HG02798 (cell line): Measurements from ENCODE around the gene ENTPD3.

Source experiments
- ATAC-seq: cut with Tn5 transposase; IDR thresholded peaks from one replicate; pipeline ENCODE4 v1.9.1; 2021; ENCODE audit warnings: mild to moderate bottlenecking; ENCODE audit not compliant: unreplicated experiment, poor library complexity

The ENTPD3 gene

DNA sequence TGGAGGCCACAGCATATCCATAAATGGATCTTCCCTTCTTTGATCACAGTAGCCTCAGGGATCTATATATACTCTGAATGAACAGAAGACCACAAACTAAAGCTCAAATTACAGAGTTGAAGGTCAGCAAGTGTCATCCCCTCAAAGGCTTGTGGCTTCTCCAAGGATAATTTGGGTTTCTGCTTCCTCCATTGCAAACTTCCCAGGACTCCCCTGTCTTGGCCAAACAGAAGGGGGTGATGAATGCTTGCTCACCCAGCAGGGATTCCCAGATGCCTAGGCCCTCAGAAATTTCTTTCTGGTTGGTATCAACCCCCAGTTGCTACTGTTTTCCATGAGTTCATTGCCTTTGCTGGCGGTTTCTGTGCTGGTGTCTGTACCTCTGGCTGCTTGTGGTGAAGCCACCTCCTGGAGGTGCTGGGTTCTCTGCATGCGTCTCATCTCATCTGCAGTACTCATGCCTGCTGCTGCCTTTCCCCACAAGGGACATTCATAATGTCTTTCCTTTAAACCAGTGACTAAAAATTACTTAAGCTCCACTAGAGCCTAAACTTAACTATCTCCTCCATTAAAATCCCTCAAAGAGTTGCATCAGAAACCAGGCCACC is 17.7 kb downstream of the ENTPD3 start:
- no peak for ATAC-seq

DNA sequence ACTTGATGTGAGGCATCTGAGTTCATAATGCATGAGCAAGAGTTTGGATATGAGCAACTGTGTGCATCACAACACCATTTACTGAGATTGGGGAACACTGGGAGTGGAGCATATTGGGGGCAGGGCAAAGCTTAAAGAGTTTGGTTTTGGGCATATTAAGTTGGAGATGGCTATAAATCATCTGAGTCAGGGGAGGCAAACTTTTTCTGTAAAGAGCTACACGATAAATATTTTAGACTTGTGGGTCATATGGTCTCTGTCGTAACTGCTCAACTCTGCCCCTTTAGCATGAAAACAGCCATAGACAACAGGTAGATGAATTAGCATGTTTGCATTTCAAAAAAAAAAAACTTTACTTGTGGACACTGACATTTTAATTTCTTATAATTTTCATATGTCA is 20.0 kb downstream of the ENTPD3 start:
- no peak for ATAC-seq

DNA sequence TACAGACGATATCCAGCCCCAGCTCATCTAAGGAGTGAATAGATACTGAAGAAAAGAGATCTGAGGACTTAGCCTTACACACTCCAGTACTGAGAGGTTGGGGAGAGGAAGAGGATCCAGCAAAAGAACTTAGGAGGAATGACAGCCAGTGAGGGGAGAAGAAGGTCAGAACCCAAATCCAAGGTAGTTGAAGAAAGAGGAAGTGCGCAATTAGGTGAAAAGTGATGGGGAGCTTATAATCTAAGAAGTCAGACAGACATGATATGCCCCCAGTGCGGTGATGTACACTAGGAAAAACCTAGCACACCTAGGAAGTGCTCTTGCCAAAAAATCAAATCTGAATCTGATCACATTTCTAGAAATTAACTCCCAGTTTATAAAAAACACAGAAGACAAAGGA is 20.6 kb downstream of the ENTPD3 start:
- no peak for ATAC-seq

DNA sequence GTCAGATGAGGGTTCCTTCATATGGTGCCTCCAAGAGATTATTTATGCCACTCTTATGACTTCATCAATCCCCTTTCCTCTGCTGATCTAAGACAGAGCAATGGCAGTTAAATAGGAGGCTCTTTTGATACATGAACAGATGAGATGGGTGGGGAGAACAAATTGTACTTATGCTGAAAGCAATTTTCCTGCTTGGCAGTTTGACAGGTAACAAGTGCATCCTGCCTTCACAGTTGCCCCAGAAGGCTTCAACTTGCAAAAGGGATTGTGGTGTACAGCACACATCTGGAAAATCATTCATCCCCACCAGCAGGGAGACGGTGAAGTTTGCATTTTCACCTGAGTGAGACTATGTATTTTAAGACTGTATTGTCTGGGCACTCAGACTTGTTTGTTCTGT is 27.3 kb downstream of the ENTPD3 start:
- ATAC-seq: no peak

DNA sequence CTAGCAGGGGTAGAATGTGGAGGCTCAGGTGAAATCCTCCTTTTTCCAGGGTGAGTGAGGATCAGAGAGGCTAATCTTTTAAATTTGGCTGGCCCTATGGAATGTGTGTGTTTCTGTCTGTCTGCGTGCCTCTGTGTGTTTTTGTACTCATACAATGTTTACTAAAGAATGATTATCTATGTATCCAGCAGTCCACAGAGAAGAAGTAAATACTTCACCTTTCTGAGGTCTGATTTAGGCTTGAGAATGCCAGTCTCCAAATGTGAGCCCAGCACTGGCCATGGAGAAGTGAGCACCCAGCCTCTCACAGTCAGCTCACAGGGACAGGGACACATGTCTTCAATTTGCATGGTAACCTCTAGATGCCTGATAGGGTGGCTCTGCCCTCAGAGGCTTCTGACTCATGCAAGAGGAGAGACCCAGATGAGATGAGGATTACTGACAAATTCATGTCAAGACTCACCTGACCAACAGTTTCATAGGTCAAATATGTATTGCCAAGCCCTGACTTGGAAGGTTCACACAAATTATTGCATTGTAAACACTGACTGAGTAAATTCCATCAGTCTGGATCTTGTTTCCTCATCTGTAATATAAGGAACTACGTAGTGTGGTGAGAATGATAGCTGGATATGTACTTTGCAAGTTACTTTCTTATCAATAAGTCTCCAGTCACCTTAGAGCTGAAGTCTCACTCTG is 31.0 kb downstream of the ENTPD3 start:
- no peak for ATAC-seq

DNA sequence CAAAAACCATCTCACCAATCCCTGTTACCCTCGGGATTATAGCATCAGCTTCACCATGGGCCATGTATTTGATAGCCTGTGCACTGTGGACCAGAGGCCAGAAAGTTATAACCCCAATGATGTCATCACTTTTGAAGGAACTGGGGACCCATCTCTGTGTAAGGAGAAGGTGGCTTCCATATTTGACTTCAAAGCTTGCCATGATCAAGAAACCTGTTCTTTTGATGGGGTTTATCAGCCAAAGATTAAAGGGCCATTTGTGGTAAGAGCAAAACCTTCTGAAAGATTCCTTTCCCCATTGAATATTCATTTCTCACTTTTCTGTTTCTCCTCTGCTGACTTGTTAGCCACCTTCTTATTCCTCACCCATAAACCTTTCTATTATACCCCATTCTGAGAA is 35.9 kb downstream of the ENTPD3 start:
- ATAC-seq: no peak

DNA sequence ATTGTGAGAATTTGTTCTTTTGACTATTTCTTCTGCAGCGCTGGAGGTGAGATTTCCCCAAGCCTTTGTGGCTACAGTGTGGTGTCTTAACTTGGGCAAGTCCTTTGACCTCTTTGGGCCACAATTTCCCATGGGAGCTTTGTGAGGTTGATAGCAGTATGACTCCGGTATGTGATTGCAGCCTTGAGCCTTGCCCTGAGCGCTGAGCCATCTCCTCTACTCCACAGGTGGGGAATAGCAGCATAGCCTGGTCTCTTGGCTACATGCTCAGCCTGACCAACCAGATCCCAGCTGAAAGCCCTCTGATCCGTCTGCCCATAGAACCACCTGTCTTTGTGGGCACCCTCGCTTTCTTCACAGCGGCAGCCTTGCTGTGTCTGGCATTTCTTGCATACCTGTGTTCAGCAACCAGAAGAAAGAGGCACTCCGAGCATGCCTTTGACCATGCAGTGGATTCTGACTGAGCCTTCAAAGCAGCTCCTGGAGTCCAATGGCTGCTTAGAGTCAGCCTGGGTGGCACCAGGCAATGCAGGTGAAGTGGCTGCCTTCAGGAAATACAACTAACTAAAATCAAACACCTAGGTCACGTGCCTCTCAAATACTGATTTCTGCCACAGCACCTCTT is 40.2 kb downstream of the ENTPD3 start:
- ATAC-seq: no peak

DNA sequence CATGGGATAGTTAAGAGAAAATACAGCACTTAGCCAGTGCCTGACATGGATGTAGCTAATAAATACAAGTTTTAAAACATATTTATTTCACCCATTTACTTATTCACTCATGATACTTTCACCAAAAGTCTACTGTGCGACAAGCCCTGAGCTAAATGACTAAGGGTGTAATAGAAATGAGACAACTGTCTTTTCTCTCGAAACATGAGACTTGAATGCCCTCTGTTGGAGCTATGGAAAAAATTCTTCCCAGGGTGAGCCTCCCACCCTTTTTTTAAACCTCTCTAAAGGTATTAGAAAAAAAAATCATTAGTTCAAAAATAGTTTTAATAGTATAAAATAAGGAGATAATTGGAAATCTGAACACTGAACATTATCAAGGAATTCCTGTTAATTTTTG is 45.8 kb downstream of the ENTPD3 start:
- no peak for ATAC-seq

DNA sequence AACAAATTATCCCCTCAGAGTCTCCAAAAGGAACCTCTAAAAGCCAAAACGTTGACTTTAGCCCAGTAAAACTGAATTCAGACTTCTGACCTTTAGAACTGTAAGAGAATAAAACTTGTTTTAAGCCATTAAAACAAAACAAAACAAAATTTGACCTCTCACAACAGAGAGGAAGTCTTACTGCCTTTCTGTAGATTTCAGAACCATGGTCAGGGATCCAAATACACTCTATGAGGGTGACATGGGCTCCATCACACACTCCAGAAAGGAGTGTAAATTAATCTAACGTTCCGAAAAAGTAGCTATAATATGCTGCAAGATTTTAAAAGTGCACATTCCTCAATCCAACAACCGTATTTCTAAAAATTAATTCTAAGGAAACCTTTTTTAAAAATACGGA is 50.9 kb downstream of the ENTPD3 start:
- no peak for ATAC-seq

DNA sequence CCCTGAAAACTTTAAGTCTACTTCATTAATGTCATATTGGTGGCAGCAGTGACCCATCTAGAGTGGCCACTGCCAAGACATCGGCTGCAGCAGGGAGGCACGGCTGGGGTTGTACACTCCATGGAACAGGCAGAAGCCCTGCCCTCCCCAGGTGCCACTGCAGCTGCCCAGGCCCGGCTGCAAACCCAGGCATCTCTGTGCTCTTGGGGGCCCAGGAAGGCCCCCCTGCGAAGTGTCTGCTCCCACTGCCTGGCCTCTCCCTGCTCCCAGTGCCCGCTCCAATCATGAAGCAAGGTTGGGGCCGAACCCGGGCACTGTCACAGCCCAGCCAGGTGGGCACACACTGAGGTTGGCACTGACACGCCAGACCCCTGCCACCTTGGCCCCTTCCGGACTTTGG is 58.1 kb downstream of the ENTPD3 start:
- no peak for ATAC-seq

DNA sequence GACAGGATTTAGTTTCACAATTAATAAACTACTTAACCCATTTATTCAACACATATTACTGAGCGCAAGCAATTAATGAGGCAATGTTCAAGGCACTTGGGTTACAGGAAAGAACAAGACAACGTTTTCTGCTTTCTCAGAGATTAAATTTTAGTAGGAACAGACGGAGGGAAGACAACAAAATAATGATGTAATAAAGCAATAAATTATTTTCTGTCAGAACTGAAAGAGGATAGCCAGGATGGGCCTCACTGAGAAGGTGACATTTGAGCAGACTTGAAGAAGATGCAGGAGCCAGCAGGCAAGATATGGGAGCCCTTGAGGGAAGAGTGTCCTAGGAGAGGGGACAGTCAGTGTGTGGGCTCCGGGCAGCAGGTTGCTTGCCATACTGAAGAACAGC is 58.9 kb downstream of the ENTPD3 start:
- no peak for ATAC-seq

DNA sequence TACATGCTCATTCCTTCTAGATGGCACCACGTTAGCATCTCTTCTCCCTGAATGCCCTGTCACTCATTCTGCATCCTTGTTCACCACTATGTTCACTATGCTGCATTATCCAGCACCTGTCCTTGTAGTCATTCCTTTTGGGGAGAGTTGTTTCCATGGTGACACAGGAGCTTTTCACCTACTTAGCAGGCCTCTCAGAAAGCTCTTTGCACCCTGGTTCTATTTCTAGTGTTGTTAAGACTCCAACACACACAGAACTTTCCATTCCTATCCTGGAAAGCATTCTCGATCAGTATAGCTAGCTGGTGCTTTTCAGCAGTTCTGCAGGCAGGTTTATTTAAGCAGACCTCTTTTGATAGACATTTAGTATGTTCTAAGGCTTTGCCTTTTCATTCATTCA is 63.5 kb downstream of the ENTPD3 start:
- no peak for ATAC-seq

DNA sequence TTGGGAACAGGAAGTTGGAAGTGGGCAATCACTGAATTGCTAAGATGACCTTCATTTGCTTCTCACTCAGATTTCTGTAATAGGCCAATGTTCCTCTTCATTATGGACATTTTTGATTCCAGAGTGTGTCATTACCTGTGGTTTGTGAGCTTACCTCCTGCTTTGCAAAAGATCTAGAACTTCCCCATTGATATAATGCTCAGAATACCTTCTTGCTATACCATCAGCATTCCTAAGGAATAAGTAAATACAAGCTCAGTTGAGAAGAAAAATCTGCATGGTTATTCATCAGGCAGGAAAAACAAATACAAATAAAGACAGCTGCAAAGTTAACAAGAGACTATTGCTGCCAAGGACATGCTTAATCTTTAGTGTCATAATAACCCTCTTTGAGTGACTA is 64.6 kb downstream of the ENTPD3 start:
- ATAC-seq: no peak

DNA sequence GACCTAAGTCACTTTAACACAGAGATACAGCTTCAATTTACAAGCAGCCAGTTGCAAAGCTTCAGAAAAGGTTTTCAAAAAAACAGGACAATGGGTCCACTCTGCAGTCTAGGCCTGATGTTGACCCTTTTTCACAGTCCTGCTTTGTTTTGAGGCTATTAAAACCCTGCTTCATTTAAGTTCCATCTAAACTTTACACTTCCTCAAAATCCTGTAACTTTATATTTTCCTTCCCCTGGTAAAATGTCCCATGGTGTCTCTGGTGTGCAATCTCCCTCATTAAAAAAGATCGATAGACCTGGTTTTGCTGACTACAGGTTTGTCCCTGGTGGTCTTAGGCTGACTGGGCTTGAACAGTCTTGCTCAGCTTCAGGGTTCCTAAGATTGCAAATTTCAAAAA is 65.1 kb downstream of the ENTPD3 start:
- ATAC-seq: no peak

DNA sequence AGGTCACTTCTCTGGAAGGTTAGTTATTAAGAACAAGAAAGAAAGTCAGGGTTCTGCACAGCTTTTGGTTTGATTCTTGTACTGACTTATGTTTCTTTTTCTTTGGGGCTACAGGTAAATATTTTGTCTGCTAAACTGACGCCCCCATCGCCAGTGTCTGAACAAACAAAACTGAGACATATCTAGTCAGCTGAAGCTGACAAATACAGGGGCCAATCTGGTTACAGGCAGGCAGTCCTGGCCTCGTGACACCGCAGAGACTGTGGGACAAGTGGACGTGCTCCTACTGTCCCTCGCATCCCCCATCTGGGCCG is 65.5 kb downstream of the ENTPD3 start:
- no peak for ATAC-seq

DNA sequence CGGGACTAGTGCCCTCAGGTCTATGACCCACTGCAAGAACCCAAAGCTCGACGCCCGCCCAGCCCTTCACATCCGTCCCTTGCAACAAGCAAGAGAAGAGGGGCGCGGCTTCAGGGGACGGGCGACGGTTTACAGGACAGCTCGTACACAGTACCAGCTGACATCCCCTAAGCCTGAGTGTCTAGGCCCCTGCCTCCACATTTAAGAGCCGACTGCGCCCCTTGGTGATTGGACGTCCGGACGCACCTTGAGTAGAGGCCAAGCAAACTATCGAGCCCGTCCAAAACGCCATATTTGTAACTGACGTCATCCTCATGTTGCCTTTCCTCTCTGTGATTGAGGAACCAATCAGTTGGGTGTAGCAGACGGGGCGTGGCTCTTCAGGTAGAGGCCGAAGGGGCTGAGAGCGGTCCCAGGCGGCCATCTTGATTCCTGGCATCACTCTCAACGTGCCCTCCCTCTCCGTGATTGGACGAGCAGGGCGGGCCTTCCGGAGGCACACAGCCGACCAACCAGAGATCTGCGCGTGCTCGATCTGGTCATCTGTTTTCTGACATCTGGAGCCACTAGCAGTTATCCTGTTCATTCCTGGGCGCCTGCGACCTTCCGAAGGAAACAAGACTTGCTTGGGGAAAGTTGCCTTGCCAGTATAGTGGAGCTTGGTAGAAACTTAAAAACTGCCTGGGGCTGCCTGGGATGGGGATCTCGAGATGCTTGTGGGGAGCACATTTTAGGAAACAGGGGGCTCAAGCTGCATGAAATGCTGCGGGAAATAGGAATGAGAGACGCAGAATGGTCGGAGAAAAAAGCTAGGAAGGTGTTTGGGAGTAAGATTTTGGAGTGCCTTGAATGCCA is 66.1 kb downstream of the ENTPD3 start:
- ATAC-seq: peak; percentile 96

DNA sequence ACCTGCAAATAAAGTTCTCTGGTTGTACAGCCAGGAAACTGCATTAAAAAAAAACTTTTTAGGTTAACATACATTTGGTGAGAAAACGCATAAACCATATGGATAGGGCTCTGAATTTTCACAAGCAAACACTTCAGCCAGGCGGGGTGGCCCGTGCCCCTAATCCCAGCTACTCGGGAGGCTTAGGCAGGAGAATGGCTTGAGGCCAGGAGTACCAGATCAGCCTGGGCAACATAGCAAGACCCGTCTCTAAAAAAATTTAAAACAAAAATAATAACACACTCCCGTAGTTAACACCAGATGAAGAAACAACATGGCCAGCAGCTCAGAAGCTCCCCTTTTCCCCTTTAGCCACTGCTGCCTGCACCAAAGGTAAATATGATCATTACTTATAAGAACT is 66.9 kb downstream of the ENTPD3 start:
- ATAC-seq: no peak

DNA sequence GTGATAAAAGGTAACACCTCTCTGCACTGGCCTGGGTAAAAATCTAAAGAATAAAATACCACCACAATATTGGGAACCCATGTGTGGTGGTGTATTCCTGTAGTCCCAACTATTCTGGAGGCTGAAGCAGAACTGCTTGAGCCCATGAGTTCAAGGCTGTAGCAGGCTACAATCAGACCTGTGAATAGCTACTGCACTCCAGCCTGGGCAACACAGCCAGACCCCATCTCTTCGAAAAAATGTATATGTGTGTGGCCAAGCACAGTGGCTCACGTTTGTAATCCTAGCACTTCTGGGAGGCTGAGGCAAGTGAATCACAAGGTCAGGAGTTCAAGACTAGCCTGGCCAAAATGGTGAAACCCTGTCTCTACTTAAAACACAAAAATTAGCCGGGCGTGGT is 68.3 kb downstream of the ENTPD3 start:
- no peak for ATAC-seq

DNA sequence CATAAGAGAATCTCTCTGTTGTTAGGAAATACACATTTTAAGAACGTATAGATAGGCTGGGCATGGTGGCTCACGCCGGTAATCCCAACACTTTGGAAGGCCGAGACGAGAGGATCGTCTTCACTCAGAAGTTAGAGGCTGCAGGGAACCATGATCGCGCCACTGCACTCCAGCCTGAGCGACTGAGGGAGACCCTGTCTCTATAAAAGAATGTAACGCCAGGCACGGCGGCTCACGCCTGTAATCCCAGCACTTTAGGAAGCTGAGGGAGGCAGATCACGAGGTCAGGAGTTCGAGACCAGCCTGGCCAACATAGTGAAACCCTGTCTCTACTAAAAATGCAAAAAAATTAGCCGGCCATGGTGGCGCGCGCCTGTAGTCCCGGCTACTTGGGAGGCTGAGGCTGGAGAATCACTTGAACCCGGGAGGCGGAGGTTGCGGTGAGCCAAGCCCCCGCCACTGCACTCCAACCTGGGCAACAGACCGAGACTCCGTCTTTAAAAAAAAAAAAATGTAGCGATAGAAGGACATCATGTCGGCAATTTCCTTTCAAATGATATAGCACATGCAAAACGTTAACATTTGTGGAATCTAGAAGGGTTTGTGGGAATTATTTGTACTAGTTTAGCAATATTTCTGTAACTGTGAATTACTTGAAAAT is 69.4 kb downstream of the ENTPD3 start:
- no peak for ATAC-seq

DNA sequence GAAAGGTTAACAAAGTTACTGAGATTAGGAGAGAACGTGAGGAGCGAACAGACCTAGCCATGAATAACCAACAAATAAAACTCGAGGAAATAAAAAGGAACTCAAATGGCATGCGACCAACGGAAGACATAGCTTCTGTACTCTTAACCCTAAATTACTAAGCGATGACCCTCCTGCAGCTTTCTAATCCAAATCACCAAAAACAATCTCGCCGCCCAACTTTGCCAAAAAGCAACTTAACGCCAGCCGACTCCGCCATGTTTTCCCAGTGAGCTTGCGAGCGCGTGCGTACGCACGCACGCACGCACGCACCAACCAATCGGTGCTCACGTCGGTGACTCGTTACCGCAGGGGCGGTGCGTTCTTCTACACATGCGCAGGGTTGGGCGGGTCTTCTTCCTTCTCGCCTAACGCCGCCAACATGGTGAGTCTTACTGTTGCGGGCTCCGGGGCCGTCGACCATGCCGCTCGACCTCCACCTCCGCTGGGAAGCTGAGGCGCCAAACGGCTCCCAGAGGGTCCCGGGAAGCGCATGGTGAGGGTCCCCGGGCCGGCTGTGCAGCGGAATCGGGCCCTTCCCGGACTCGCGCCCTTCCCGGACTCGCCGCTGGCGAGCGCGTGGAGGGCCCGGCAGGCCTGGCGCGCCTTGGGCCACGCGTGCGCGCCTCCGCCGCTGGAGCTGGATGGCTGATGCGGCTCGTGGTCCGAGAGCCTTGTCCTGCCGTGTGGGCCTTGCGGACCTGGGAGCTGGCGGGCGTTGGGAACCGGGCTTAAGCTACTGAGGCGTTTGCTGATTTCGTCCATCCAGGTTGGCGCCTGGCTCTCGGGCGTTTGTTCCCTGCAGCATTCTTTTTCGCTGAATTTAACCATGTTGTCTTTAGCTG is 70.2 kb downstream of the ENTPD3 start, which contains the start of gene RPL14:
TSS of gene RPL14 (plus strand) at position 400 of the 884 bp plus-strand sequence. CDS start at position 533, 133 bp downstream.
- ATAC-seq: peak; percentile 73
